HG02981 (cell line): Measurements from ENCODE around the gene TMEM255A.

Experiments
- ATAC-seq: cut with Tn5 transposase; IDR thresholded peaks from one replicate; pipeline ENCODE4 v1.9.1; 2021; ENCODE audit warnings: mild to moderate bottlenecking, moderate library complexity; ENCODE audit not compliant: unreplicated experiment

TMEM255A gene

DNA sequence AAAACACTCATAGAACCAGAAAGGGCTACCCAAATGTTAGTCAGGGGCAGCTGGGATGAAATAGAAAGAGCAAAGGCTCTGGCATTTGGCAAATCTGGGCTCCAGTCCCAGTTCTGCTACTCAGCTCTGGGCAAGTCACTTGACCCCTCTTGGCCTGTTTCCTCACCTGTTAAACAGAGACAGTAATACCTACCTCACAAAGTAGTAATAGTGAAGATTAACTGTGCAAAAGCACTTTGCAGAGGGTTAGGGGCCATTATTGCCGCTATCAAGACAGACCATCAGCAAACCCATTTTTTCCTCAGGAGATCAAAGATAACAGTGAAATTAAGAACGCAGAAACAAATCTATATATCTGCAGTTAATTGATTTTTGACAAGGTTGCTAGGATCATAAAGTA lies 40.0 kb downstream of the TMEM255A start:
- no peak for ATAC-seq

DNA sequence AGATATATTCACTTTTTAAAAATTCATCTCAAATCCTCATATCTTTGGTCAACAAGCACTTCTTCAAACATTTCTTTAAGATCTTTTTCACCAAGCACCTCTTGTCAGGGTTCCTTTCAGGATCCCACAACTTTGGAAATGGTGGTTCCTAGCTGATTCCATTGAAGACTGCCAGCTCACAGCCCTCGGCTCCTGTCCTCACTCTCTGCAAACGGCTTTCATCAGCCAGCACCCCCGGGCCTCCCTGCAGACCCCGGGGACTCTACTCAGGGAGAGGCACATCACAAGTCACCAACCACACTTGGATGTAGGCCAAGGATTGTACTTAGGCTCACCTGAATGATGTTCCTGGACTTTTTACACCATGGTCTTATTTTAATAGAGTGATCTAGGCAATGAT lies 40.7 kb downstream of the TMEM255A start:
- no peak for ATAC-seq

- ATAC-seq, result peak; percentile 67
Observed at GRCh38 chrX:120269373-120270035, 41.8 kb downstream of the TMEM255A start.

DNA sequence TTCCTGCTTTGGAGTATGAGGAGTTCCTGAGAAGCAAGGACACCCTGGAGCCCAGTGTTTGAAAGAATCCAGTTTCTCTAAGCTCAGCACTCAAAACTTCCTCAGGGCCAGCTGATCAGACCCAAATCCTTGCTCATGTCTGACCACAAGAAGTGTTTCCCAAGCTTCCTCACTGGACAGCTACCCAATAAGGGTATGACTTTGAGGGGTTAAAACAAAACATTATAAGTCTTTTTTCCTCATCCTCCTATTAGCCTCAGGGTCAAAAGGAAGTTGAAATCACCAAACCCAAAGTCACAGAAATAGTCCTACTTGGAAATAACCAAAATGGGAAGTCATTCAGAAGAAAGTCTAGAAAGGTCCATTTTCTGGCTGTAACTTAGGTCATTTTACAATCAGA lies 46.9 kb downstream of the TMEM255A start:
- no peak for ATAC-seq

DNA sequence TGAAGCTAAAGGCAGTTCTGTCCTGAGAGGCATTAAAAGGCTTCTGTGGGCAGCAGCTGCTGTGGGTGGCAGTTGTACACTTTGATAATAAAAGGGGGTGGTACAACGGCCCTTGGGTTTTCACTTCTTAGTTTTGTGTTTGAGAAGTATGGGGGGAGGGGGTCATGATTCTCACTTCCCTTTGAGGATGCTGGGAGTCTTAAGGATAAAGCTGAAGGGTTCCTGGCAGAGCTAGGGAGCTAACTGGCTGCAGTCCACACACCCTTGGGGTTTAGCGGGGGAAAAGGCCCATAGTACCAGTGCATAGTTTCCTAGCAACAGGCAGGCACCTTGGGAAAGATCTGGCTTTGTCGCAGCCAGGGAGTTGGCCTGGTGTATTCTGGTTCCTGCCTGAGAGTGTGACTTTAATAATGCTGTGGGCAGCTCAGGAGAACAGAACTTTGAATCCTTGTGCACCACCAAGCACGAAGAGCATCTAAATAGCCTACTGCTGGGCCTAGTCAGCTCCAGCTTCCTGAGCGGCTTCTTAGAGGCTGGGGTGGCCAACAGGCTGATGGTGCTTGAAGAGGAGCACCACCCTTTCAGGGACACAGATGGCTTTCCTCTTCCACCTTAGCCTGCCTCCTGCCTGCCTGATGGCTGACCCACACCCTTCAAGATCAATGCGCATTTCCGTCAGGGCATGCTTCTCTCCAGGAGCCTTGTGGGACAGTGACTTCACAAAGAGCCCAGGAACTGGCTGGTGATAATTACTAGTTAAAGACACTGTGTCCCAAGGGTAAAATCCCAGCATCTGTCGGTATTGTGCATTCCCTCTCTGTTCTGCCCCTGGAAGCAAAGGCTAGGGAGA lies 48.2 kb downstream of the TMEM255A start:
- ATAC-seq, result peak; percentile 57

DNA sequence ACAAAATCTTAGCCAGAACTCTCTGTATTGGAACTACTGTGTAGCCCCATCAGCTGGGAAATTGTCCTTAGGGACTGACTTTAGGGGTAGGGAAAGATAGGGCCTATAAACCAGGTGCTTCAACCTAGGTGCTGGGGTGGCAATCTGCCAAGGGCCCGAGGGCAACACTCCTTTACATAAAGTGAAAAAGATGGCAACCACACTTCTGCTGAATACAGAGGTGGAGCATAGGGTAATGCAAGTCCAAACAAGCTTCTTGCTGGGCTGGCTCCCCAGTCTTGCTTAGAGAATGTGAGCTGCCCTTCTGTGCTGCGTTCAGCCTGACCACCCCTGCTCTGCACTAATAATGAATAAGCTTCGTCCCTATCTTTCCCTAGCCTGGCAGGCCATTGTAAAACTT lies 50.9 kb downstream of the TMEM255A start:
- no peak for ATAC-seq

GRCh38 chrX:120253784-120254183 lies 57.5 kb downstream of the TMEM255A start:
- no peak for ATAC-seq

- no peak for ATAC-seq
Observed at GRCh38 chrX:120251471-120252011, 59.7 kb downstream of the TMEM255A start.

- peak; percentile 97 for ATAC-seq
Observed at GRCh38 chrX:120250522-120251271, 60.6 kb downstream of the TMEM255A start, which contains the start of gene ZBTB33. ZBTB33 (plus strand) TSS chrX:120250812; CDS start chrX:120253416, 2,604 bp downstream.

GRCh38 chrX:120244735-120245498 lies 66.3 kb downstream of the TMEM255A start:
- ATAC-seq, result peak; percentile 75

DNA sequence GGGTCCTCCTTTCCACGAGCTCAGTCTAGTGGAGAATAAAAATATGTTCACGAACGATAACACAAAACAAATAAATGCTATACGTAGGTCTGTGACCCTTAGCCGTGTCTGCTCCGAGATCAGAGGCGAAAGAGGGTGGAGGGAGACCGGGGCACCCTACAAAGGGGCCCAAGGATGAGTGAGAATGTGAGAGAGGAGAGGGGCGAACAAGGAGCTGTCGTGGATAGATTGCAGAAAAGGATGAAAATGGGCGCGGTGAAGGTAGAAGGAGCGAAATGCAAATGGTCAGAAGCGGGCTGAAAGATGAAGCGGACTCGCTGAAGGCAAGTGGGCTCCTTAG lies 66.9 kb downstream of the TMEM255A start:
- ATAC-seq, result no peak

- no peak for ATAC-seq
Observed at GRCh38 chrX:120242813-120243212, 68.4 kb downstream of the TMEM255A start.

GRCh38 chrX:120238933-120239332 lies 72.3 kb downstream of the TMEM255A start:
- ATAC-seq, result no peak

GRCh38 chrX:120236687-120237479 lies 74.4 kb downstream of the TMEM255A start:
- no peak for ATAC-seq

- ATAC-seq, result no peak
Observed at GRCh38 chrX:120235284-120235683, 76.0 kb downstream of the TMEM255A start.

GRCh38 chrX:120228187-120228908 lies 82.9 kb downstream of the TMEM255A start:
- ATAC-seq, result no peak

DNA sequence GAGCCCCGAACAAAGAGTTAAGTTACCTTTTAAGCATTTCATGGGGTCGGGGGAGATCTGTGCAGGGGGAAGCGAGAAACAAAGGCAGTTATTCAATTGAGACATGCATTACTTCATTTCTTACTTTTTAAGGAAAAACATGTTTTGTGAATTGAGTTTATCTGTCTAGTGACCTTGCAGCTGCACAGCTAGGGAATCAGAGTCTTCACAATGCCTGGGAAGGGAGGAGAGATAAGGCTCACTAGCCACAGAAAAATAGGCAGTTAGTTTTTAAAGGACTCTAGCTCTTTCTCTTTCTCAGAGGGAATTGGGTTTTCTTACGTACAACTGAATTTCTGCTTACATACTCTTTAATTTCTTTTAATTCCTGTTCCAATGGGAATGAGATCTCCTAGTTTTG lies 86.9 kb downstream of the TMEM255A start:
- ATAC-seq, result no peak

- no peak for ATAC-seq
Observed at GRCh38 chrX:120223374-120223773, 87.9 kb downstream of the TMEM255A start.
